Adipose tissue (tissue), 3 donors: ENCODE data around the gene SPTLC1. TPM values are rescaled to one million over a fixed set of nuclear protein-coding genes. Genes with fewer than 3 reads are reported as not detected.
"Not testable (repeated sequence)": the region's sequence is repeated elsewhere in the genome, so short reads cannot be mapped to it uniquely, and the experiment has no call there.

Experiments used
- H3K27ac ChIP-seq: one replicate; pipeline ENCODE4 v1.5.1; 2013; ENCODE audit warnings: low read depth, low read length
- WGBS, 3 donors: extraction: QIAGEN DNeasy Blood & Tissue Kit; methylation state at CpG; one replicate each; pipeline ENCODE4 v1.1.7; 2013; 5-methylcytosine and 5-hydroxymethylcytosine counted together
- polyA plus RNA-seq, 3 donors: library from polyadenylated mRNA; stranded (reverse); fragments of 200-250 nt; gene quantifications; one replicate each; pipeline ENCODE4 v1.2.3, GENCODE V29; 2013
- donor health status: healthy with polysubstance abuse.
- donor health status: Bipolar disorder and iron deficiency.
- donor health status: healthy.

SPTLC1 gene
- polyA plus RNA-seq, 3 donors: 24.1 to 37.7 (median 24.5) TPM

- WGBS, 3 donors: 72 to 78% (median 74%) methylated on average over 3 of the region's 3 CpGs
- H3K27ac ChIP-seq: no peak overlapping the region
Measured at GRCh38 chr9:92046676-92047075, 68.5 kb downstream of the SPTLC1 start.

- no peak overlapping the region for H3K27ac ChIP-seq
- WGBS, 3 donors: 88 to 98% (median 93%) methylated on average over 2 of the region's 2 CpGs
Measured at GRCh38 chr9:92044936-92045335, 70.3 kb downstream of the SPTLC1 start.

- WGBS, 3 donors: 96 to 99% (median 98%) methylated on average over 3 of the region's 3 CpGs
- no peak overlapping the region for H3K27ac ChIP-seq
Measured at GRCh38 chr9:92043002-92043401, 72.2 kb downstream of the SPTLC1 start.

- 98 to 100% (median 100%) methylated on average over 1 of the region's 1 CpG for WGBS, 3 donors
- no peak overlapping the region for H3K27ac ChIP-seq
Measured at GRCh38 chr9:92042260-92042659, 73.0 kb downstream of the SPTLC1 start.

- WGBS, 3 donors: 86 to 96% (median 89%) methylated on average over 2 of the region's 2 CpGs
- no peak overlapping the region for H3K27ac ChIP-seq
Measured at GRCh38 chr9:92036756-92037155, 78.5 kb downstream of the SPTLC1 start.

- 88 to 92% (median 91%) methylated on average over 5 of the region's 5 CpGs for WGBS, 3 donors
Measured at GRCh38 chr9:92036411-92036746, 78.8 kb downstream of the SPTLC1 start.

GRCh38 chr9:92035687-92036410, 79.4 kb downstream of the SPTLC1 start:
- WGBS, 3 donors: 58 to 85% (median 69%) methylated on average over 12 of the region's 12 CpGs
- no peak overlapping the region for H3K27ac ChIP-seq

More at GRCh38 chr9:92036411-92036746, 78.8 kb downstream of the SPTLC1 start:
- no peak overlapping the region for H3K27ac ChIP-seq

GRCh38 chr9:92035146-92035545, 80.1 kb downstream of the SPTLC1 start:
- H3K27ac ChIP-seq: no peak overlapping the region
- 73 to 89% (median 80%) methylated on average over 4 of the region's 4 CpGs for WGBS, 3 donors

GRCh38 chr9:92033991-92034390, 81.2 kb downstream of the SPTLC1 start:
- no peak overlapping the region for H3K27ac ChIP-seq
- 97 to 99% (median 98%) methylated on average over 5 of the region's 5 CpGs for WGBS, 3 donors

GRCh38 chr9:92033307-92033706, 81.9 kb downstream of the SPTLC1 start:
- no peak overlapping the region for H3K27ac ChIP-seq
- 94 to 99% (median 97%) methylated on average over 5 of the region's 5 CpGs for WGBS, 3 donors

GRCh38 chr9:92032891-92033290, 82.3 kb downstream of the SPTLC1 start:
- no peak overlapping the region for H3K27ac ChIP-seq
- 91 to 96% (median 95%) methylated on average over 5 of the region's 5 CpGs for WGBS, 3 donors

GRCh38 chr9:92030367-92030766, 84.8 kb downstream of the SPTLC1 start:
- 95 to 98% (median 95%) methylated on average over 3 of the region's 3 CpGs for WGBS, 3 donors

GRCh38 chr9:92029553-92029952, 85.7 kb downstream of the SPTLC1 start:
- WGBS, 3 donors: 88 to 93% (median 88%) methylated on average over 4 of the region's 4 CpGs
- no peak overlapping the region for H3K27ac ChIP-seq

More at GRCh38 chr9:92030367-92030766, 84.8 kb downstream of the SPTLC1 start:
- H3K27ac ChIP-seq: no peak overlapping the region

GRCh38 chr9:92026206-92027002, 88.8 kb downstream of the SPTLC1 start:
- 84 to 86% (median 85%) methylated on average over 29 to 31 of the region's 31 CpGs for WGBS, 3 donors
- H3K27ac ChIP-seq: no peak overlapping the region

GRCh38 chr9:92021785-92022541, 93.2 kb downstream of the SPTLC1 start:
- H3K27ac ChIP-seq: not testable (repeated sequence)
- 61 to 70% (median 67%) methylated on average over 7 of the region's 7 CpGs for WGBS, 3 donors

- H3K27ac ChIP-seq: no peak overlapping the region
- 60 to 69% (median 63%) methylated on average over 5 of the region's 5 CpGs for WGBS, 3 donors
Measured at GRCh38 chr9:92019658-92020057, 95.6 kb downstream of the SPTLC1 start.

- 63 to 80% (median 64%) methylated on average over 2 of the region's 2 CpGs for WGBS, 3 donors
Measured at GRCh38 chr9:92010705-92011536, 104.3 kb downstream of the SPTLC1 start.

GRCh38 chr9:92010253-92010652, 105.0 kb downstream of the SPTLC1 start:
- 42 to 79% (median 43%) methylated on average over 8 of the region's 8 CpGs for WGBS, 3 donors

More at GRCh38 chr9:92010705-92011536, 104.3 kb downstream of the SPTLC1 start:
- H3K27ac ChIP-seq: no peak overlapping the region

More at GRCh38 chr9:92010253-92010652, 105.0 kb downstream of the SPTLC1 start:
- not testable (repeated sequence) for H3K27ac ChIP-seq
